Stimulated activated CD4-positive, alpha-beta T cell treated with anti-CD3 and anti-CD28 coated beads, Interleukin-4, amount 100 ng/mL, for 1 hour (primary cell): Measurements from ENCODE around the gene GRIK1.
"Not testable (repeated sequence)": the region's sequence is repeated elsewhere in the genome, so short reads cannot be mapped to it uniquely, and the experiment has no call there.

Source experiments
- DNase-seq: peaks from one replicate; pipeline ENCODE4 v3.0.0-alpha.2; 2020

Gene GRIK1

DNA sequence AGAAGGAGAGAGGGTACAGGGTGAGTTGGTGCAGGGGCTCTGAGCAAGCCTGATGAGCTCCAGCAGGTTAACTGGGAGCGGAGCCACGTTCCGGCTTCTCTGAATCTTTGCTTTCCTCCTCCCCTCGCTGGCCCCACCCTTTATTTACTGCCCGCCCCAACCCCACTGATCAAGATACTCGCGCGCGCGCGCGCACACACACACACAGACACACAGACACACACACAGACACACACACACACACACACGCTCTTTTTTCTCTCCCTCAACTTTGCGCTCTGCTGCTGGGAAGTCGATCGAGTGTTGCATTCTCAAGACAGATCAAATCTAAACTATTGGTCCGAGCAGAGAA is at the start of gene GRIK1:
Gene GRIK1, minus strand, starts transcription at position 73 of the 352 bp plus-strand sequence.
- no peak for DNase-seq

GRCh38 chr21:29987762-29988161 is 48.0 kb upstream of the GRIK1 start:
- DNase-seq, result no peak

DNA sequence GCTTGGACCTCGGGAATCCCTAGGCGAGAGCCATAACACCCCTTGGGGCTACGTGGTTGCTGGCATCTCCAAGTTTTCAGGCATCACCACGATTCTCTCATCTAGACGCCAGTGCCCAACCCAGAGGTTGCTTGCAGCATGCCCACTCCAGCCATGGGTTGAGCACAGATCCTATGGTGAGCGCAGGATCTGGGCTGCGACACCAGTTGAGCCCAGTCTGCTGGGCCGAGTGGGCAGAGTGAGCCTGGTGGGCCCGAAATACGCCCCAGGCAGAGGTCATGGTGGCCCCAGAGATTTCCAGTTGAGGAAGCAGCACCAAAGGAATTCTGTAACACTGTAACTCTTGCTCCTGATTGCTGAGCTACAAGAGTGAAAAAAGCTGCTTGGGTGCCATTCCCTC is 46.1 kb upstream of the GRIK1 start:
- DNase-seq, result no peak

- DNase-seq, result no peak
Observed at GRCh38 chr21:29979043-29979442, 39.2 kb upstream of the GRIK1 start.

DNA sequence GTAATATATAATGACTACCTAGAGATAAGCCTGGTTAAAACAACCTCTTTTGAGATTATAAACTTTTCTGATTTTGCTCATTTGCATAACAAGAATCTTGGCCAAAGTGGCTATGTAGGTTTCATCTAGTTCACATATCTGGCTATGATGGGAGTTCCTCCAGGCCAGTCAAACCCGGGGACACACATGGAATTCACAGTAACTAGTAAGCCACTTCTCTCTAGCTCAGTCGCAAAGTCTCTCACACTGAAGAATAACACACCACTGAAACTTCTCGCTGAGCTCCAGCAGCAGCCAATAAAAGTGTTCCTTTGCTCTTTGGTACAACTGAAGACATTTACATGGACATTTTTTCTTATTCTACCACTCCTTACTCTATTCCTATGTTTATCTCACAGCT is 36.0 kb upstream of the GRIK1 start:
- DNase-seq, result no peak

- no peak for DNase-seq
Observed at GRCh38 chr21:29973258-29973657, 33.5 kb upstream of the GRIK1 start.

- DNase-seq, result no peak
Observed at GRCh38 chr21:29961291-29962027, 21.7 kb upstream of the GRIK1 start.

GRCh38 chr21:29958551-29958950 is 18.8 kb upstream of the GRIK1 start:
- DNase-seq, result no peak

- DNase-seq, result not testable (repeated sequence)
Observed at GRCh38 chr21:29958035-29958434, 18.2 kb upstream of the GRIK1 start.

GRCh38 chr21:29953690-29954089 is 13.9 kb upstream of the GRIK1 start:
- DNase-seq, result no peak

DNA sequence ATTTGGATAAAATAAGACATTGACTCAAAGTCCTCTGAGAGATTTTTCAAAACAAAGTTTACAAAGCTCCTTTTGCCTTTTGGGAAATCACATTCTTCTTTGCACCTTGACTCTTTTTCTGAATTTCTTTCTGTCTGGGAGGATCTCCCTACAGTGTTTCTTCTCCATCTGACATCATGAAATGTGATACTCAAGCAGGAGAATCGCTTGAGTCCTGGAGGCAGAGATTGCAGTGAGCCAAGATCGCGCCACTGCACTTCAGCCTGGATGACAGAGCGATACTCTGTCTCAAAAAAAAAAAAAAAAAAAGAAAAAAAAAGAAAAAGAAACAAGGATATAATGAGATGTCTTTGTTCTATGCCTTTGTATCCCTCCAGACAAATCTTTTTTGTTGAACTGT is 13.3 kb upstream of the GRIK1 start:
- no peak for DNase-seq

DNA sequence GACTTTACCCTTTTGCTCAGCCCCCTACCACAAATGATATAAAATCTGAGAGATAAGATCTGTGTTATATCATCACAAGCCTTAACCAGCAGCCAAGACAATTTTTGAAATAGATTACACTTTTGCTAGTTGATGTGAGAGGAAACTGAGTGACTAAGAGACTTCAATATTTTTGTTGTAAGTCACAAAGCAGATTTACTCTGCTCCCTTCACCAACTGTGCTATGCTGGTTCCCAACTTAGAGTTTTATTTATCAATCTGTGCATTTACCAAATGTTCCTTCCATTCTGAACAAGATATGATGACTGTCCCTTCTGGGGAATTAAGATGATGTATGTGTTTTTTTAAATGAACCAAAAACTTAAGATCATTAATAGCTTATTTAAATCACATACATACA is 12.1 kb upstream of the GRIK1 start:
- no peak for DNase-seq

DNA sequence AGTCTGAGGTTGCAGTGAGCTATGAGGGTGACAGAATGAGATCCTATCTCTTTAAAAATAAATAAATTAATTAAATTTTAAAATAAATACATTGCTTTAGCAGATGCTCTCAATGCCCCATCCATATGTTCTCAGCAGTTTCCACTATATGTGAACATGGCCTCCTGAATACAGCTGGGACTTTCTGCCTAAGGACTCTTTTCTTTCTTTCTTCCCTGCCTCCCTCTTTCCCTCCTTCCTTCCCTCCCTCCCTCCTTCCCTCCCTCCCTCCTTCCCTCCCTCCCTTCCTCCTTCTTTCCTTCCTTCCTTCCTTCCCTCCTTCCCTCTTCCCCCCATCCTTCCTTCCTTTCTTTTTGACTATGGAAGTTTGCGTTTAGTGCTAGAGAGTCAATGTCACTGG is 10.2 kb upstream of the GRIK1 start:
- no peak for DNase-seq

- no peak for DNase-seq
Observed at GRCh38 chr21:29947119-29947518, 7.3 kb upstream of the GRIK1 start.

- no peak for DNase-seq
Observed at GRCh38 chr21:29943885-29944284, 4.1 kb upstream of the GRIK1 start.

- no peak for DNase-seq
Observed at GRCh38 chr21:29942034-29942433, 2.2 kb upstream of the GRIK1 start.

DNA sequence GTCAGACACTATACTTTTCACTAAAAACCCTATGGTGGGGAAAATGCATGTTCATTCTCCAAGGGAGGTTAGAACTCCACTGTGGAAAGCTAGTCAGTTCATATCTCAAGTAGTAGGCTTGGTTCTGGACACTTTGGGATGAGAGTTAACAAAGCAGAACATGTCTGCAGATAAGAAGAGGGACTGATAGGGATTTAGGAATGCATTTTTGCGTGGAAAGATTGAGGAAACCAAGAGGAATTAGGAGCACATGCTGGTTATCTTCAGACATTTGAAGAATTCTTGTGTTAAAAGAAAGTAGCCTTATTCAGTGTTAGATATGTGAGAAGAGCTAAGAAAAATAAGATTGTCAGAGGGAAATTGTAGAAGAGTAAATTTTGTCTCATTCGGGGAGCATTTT is 1.2 kb upstream of the GRIK1 start:
- DNase-seq, result no peak

GRCh38 chr21:29940361-29940760 is 565 bp upstream of the GRIK1 start:
- DNase-seq, result no peak

- DNase-seq, result no peak
Observed at GRCh38 chr21:29939104-29939923, 482 bp downstream of the GRIK1 start.

DNA sequence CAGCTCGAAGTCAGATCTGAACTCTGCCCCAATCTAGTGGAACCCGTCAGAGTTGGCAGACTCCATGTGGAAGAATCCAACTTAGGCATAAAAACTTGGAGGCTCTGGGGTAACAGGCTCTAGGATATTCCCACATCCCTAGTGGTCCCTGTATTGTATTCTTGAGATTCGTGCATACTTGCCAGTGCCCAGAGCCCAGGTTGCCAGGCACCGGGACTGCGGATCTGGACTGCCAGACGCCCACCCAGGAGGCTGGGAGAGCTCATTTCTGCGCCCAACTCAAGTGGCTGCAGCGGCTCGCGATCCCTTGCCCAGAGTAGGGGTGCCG is 1.1 kb downstream of the GRIK1 start:
- DNase-seq, result no peak

GRCh38 chr21:29933088-29933487 is 6.7 kb downstream of the GRIK1 start:
- DNase-seq, result no peak

- DNase-seq, result no peak
Observed at GRCh38 chr21:29928537-29928936, 11.3 kb downstream of the GRIK1 start.

GRCh38 chr21:29920938-29921337 is 18.9 kb downstream of the GRIK1 start:
- DNase-seq, result no peak

- DNase-seq, result no peak
Observed at GRCh38 chr21:29914326-29914725, 25.5 kb downstream of the GRIK1 start.

DNA sequence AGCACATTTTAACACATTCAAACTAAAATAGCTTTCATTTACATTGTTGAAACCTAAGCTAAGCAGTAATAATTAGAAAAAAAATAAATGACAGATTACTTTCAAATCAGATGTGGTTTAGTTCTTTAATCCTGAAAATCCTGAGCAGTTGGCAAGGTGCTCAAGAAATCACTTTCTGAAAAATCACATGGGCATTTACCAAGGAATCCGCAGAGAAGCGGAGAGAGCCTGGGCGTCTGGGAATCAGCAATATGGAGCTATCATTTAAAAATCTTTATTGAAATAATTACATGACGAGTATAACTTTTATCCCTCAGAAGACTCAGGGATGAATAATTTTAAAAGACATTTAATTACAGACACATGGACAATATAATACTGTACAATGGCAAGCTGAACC is 30.2 kb downstream of the GRIK1 start:
- no peak for DNase-seq
